ENCODE measurements around the gene FUOM. TPM values are rescaled to one million over a fixed set of nuclear protein-coding genes. Genes with fewer than 3 reads are reported as not detected.
"Not testable (repeated sequence)": the region's sequence is repeated elsewhere in the genome, so short reads cannot be mapped to it uniquely, and the experiment has no call there.

The FUOM gene
- total and polyA plus RNA-seq, 12 donors: 4.8 to 47.9 (median 15.8) TPM

DNA sequence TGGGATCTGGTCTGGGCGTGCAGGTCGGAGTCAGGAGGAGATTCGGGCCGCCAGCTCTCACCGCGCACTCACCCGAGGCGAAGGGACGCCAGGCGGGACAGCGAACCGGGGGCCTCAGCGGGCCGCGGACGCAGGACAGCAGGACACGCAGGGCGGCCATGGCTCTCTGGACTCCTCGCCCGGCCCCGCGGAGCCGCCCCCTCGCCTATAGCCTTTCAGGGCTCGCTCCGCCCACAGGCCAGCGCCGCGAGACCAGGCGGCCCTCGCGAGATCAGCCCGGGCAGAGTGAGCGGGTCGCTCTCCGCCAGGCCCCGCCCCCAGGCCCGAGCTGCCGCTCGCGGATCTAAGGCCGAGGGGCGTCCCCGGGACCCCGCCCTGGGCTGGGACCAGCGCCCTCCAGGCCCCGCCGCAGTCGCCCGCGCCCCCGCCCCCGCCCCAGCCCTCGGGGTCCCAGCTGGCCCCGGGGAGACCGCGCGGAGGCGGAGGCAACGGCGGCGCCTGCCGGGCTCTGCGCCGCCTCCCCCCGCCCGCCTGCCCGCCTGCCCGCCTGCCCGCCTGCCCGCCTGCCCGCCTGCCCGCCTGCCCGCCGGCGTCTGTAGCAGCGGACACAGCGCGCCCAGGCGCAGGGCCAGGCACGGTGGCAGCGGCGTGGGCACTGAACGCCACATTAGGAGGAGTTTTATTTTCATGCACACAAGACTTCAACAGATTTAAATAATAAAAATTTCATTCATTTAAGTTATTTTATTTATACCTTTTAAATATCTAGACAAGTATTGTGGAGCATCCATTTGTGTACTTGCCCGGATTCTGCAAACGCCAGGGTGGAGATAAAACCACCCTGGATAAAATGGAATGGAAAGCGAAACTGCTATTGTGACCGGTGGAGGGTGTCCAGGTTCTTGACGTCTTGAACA is 15.6 kb upstream of the FUOM start, which contains the start of gene ECHS1:
Gene ECHS1, minus strand, starts transcription at position 181 of the 917 bp plus-strand sequence. Its CDS starts 21 bp downstream, at position 160.
- intact Hi-C loops (cut with DNase I): no loop called here
- WGBS, 4 donors: 1 to 4% (median 2%) methylated on average over 10 to 88 of the region's 89 CpGs
- Histone ChIP-seq H3K9me3 (replicated peaks in 1 of 3) (no peaks in the 10 kb centered on the region), H3K27ac (peak within 1 kb of the TSS; percentile 34 to 99 (median 90)), H3K27me3 (no peaks in the 10 kb centered on the region), H3K4me1 (replicated peaks in 1 of 2) (peaks cover 9 to 19% of the 10 kb centered on the region in 2 donors), H3K36me3 (replicated peaks in 1 of 2) (peaks cover 0 to 23% of the 10 kb centered on the region in 2 donors), H3K4me3 (peak within 1 kb of the TSS in 2 of 4 donors; percentile 66 to 75)
- TF ChIP-seq, protein P1, sequence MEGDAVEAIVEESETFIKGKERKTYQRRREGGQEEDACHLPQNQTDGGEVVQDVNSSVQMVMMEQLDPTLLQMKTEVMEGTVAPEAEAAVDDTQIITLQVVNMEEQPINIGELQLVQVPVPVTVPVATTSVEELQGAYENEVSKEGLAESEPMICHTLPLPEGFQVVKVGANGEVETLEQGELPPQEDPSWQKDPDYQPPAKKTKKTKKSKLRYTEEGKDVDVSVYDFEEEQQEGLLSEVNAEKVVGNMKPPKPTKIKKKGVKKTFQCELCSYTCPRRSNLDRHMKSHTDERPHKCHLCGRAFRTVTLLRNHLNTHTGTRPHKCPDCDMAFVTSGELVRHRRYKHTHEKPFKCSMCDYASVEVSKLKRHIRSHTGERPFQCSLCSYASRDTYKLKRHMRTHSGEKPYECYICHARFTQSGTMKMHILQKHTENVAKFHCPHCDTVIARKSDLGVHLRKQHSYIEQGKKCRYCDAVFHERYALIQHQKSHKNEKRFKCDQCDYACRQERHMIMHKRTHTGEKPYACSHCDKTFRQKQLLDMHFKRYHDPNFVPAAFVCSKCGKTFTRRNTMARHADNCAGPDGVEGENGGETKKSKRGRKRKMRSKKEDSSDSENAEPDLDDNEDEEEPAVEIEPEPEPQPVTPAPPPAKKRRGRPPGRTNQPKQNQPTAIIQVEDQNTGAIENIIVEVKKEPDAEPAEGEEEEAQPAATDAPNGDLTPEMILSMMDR (IDR thresholded peaks at IDR 0.05): no peak
- TF ChIP-seq POLR2A (IDR thresholded peaks at IDR 0.05): peak; percentile 49 to 66
- DNase-seq: peak; percentile 94 to 99 (median 97)

DNA sequence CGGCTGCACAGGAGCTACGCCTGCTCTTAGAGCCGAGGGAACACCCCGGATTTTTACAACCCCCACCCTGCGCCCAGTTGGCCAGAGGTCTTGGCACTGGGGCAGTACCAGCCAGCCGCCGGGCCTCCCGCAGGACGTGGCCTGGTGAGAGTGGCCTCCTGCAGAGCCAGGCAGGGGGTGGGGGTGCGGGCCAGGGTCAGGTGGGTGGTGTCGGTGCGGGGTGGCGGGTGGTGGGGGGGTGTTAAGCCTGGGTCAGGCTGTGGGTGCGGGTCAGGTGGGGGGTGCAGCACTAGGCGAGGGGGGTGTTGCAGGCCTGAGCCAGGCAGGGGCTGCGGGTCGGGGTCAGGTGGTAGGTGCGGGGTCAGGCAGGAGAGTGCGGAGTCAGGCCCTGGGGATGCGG is 14.7 kb upstream of the FUOM start:
- TF ChIP-seq, protein P1 (IDR thresholded peaks at IDR 0.05): no peak
- TF ChIP-seq POLR2A (IDR thresholded peaks at IDR 0.05): no peak
- Histone ChIP-seq H3K36me3 (replicated peaks in 1 of 2) (peaks cover 0 to 29% of the 10 kb centered on the region in 2 donors), H3K4me3 (peak overlapping the region in 1 of 4 donors; percentile 66), H3K9me3 (replicated peaks in 1 of 3) (no peaks in the 10 kb centered on the region), H3K27me3 (no peaks in the 10 kb centered on the region), H3K27ac (peak overlapping the region in 1 of 5 donors; percentile 99), H3K4me1 (replicated peaks in 1 of 2) (peaks cover 9 to 12% of the 10 kb centered on the region in 2 donors)
- peak in 2 of 7 donors; percentile 41 to 47 for DNase-seq
- 34 to 73% (median 36%) methylated on average over 3 to 20 of the region's 20 CpGs; no CpG with 5 or more reads in 1 of the 4 donors for WGBS, 4 donors
- intact Hi-C loops (cut with DNase I): no loop called here

DNA sequence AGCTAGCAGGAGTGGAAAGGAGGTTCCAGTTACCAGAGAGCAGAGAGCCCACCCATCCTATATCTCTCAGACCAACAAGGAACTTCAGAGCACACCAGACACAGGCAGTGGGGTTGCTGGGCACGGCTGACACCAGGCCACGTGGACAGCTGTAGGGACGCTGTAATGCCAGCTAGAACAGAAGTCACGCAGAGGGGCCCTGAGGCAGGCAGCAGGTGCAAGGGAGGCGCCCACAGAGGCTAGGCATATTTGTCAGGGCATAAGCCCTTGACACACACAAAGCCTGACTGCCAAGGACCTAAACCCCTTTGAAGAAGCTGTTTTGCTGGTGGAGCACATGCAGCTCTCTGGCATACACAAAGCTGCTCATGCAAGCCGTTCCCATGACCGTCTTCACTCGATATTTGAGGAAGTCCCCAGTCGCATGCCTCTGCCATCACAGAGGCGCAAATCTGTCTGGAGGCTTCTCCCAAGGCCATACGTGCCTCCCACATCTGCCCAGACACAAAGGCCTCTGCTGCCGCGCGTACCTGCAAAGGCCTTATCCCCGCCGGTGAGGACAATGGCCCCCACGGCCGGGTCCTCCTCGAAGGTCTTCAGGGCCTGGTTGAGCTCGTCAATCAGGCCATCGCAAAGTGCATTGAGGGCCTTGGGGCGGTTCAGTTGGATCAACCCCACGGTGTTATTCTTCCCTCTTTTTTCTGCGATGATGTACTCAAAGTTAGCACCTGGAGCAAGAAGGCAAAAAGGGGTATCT is 12.4 kb upstream of the FUOM start:
- 87 to 94% (median 91%) methylated on average over 19 to 24 of the region's 24 CpGs for WGBS, 4 donors
- H3K9me3 ChIP-seq (replicated peaks in 1 of 3): no peaks in the 10 kb centered on the region
- TF ChIP-seq, protein P1 (IDR thresholded peaks at IDR 0.05): no peak
- TF ChIP-seq POLR2A (IDR thresholded peaks at IDR 0.05): no peak
- H3K4me1 ChIP-seq (replicated peaks in 1 of 2): peaks cover 9 to 12% of the 10 kb centered on the region in 2 donors
- intact Hi-C loops (cut with DNase I): no loop called here
- H3K36me3 ChIP-seq (replicated peaks in 1 of 2): peaks cover 0 to 47% of the 10 kb centered on the region in 2 donors
- H3K27ac ChIP-seq: no peak overlapping the region
- H3K4me3 ChIP-seq: no peak overlapping the region
- DNase-seq: no peak
- H3K27me3 ChIP-seq: no peaks in the 10 kb centered on the region

DNA sequence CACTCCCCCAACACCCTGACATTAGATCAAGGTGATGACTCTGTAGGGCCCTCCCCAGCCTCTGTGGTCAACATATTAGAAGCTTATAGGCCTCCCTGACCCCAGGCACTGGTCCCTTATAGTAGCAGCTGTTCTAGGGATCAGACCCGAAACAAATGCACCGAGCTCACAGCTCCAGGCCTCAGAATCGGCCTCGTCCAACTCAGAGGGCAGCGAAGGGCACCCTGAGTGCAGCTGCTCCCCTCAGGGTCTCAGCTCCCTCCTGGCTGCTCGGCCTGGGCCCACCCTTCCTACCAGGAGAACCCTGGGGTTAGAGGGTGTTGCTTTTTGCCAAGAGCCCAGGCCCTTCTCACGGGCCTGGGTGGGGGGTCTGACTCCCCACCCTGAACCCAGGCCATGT is 10.3 kb upstream of the FUOM start:
- intact Hi-C loops (cut with DNase I): no loop called here
- H3K27ac ChIP-seq: no peak overlapping the region
- H3K9me3 ChIP-seq (replicated peaks in 1 of 3): no peaks in the 10 kb centered on the region
- H3K4me3 ChIP-seq: no peak overlapping the region
- TF ChIP-seq, protein P1 (IDR thresholded peaks at IDR 0.05): no peak
- no peak for TF ChIP-seq POLR2A (IDR thresholded peaks at IDR 0.05)
- peaks cover 0 to 63% of the 10 kb centered on the region in 2 donors for H3K36me3 ChIP-seq (replicated peaks in 1 of 2)
- WGBS, 4 donors: 92 to 100% (median 94%) methylated on average over 1 to 7 of the region's 7 CpGs
- no peak for DNase-seq
- peaks cover 0 to 5% of the 10 kb centered on the region in 2 donors for H3K4me1 ChIP-seq (replicated peaks in 1 of 2)
- H3K27me3 ChIP-seq: no peaks in the 10 kb centered on the region

DNA sequence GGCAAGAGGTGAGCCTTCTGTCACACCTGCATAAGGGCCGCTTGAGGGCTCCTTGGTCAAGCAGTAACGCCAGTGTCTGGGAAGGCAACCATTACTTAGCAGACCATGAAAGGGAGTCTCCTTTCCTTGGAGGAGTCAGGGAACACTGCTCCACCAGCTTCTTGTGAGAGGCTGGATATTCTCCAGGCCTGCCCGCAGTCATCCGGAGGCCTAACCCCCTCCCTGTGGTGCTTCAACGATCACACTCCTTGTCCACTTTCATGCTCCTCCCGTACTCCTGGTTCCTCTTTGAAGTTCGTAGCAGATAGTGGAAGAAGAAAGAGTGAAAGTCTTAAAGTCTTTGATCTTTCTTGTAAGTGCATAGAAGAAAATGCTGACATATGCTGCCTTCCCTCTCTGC is 9.6 kb upstream of the FUOM start:
- H3K4me1 ChIP-seq (replicated peaks in 1 of 2); H3K27ac ChIP-seq; intact Hi-C loops (cut with DNase I); H3K27me3 ChIP-seq; DNase-seq; H3K9me3 ChIP-seq (replicated peaks in 1 of 3); H3K4me3 ChIP-seq: not testable (repeated sequence)
- WGBS, 4 donors: 74 to 93% (median 88%) methylated on average over 1 to 3 of the region's 7 CpGs
- peaks cover 0 to 70% of the 10 kb centered on the region in 2 donors for H3K36me3 ChIP-seq (replicated peaks in 1 of 2)
